Left colon (tissue), 2 donors: Measurements from ENCODE around the gene GTF2IRD1. TPM values are rescaled to one million over a fixed set of nuclear protein-coding genes. Genes with fewer than 3 reads are reported as not detected.
"Not testable (repeated sequence)": the region's sequence is repeated elsewhere in the genome, so short reads cannot be mapped to it uniquely, and the experiment has no call there.

Experiments
- ATAC-seq: fragments of 200-7000 bp; cut with Tn5 transposase; one replicate; pipeline ENCODE4 v1.9.1; 2020; ENCODE audit warnings: mild to moderate bottlenecking, moderate library complexity
- DNase-seq, 2 donors: peaks; one replicate each; pipeline ENCODE4 v3.0.0-alpha.2; 2020
- intact Hi-C, 2 donors: fragments of 100-400 bp; cut with DNase I in 1 of 2; cut with micrococcal nuclease in 1 of 2; formaldehyde crosslinking; loops; one replicate each; pipeline versions ENCODE4 v1.11.2 to v1.14.0; 2022; cut with DNase I, micrococcal nuclease
- total RNA-seq, 2 donors: library from RNA; stranded (reverse); fragmentation: NEBNext Ultra II Directional; extraction: Animal tissue kit (Norgen Biotek cat#: 25700); gene quantifications; one replicate each; pipeline ENCODE4 v1.2.1, GENCODE V29; 2021
- donor health status: DM: no; HTN: no; CAD: no.
- donor health status: DM: yes; HTN: yes; CAD: no.

GTF2IRD1 gene
- total RNA-seq, 2 donors from 2014 or later = 14.6 to 14.8 TPM

- ATAC-seq (peak; percentile 75), DNase-seq (peak in 1 of 2 donors; percentile 49)
- intact Hi-C loops = no loop called here
These were observed 47.6 kb downstream of the GTF2IRD1 start for GRCh38 chr7:74501298-74501697.

- intact Hi-C loops = no loop called here
- DNase-seq = peak in 1 of 2 donors; percentile 45
- ATAC-seq = peak; percentile 34
These were observed 48.6 kb downstream of the GTF2IRD1 start for GRCh38 chr7:74502216-74502891.

GRCh38 chr7:74503061-74503460, 49.4 kb downstream of the GTF2IRD1 start:
- DNase-seq (no peak), ATAC-seq (no peak)
- intact Hi-C loops = no loop called here

GRCh38 chr7:74503943-74504342, 50.2 kb downstream of the GTF2IRD1 start:
- intact Hi-C loops = no loop called here
- no peak for DNase-seq
- no peak for ATAC-seq

- no peak for DNase-seq
- no peak for ATAC-seq
- intact Hi-C loops = no loop called here
These were observed 52.0 kb downstream of the GTF2IRD1 start for GRCh38 chr7:74505471-74506324.

GRCh38 chr7:74506325-74506724, 52.6 kb downstream of the GTF2IRD1 start:
- intact Hi-C loops = no loop called here
- no peak for ATAC-seq
- no peak for DNase-seq

GRCh38 chr7:74507538-74508319, 54.0 kb downstream of the GTF2IRD1 start:
- intact Hi-C loops = no loop called here
- DNase-seq = no peak
- no peak for ATAC-seq

- ATAC-seq, intact Hi-C loops: not testable (repeated sequence)
These were observed 55.7 kb downstream of the GTF2IRD1 start for GRCh38 chr7:74509453-74509852.

GRCh38 chr7:74511345-74511744, 57.6 kb downstream of the GTF2IRD1 start:
- ATAC-seq = no peak
- intact Hi-C loops = no loop called here

More at GRCh38 chr7:74509453-74509852, 55.7 kb downstream of the GTF2IRD1 start:
- not testable (repeated sequence) for DNase-seq

GRCh38 chr7:74512762-74513161, 59.1 kb downstream of the GTF2IRD1 start:
- intact Hi-C loops = no loop called here
- ATAC-seq = no peak
- DNase-seq = no peak

More at GRCh38 chr7:74511345-74511744, 57.6 kb downstream of the GTF2IRD1 start:
- DNase-seq = no peak

- DNase-seq = no peak
- intact Hi-C loops = no loop called here
These were observed 60.5 kb downstream of the GTF2IRD1 start for GRCh38 chr7:74514131-74514591.

GRCh38 chr7:74515276-74515675, 61.6 kb downstream of the GTF2IRD1 start:
- no peak for DNase-seq
- ATAC-seq = no peak
- intact Hi-C loops = no loop called here

More at GRCh38 chr7:74514131-74514591, 60.5 kb downstream of the GTF2IRD1 start:
- no peak for ATAC-seq

- intact Hi-C loops = no loop called here
- DNase-seq (no peak), ATAC-seq (no peak)
These were observed 62.5 kb downstream of the GTF2IRD1 start for GRCh38 chr7:74516214-74516613.

- no peak for DNase-seq
- ATAC-seq = no peak
These were observed 64.3 kb downstream of the GTF2IRD1 start for GRCh38 chr7:74518041-74518440.

GRCh38 chr7:74518654-74519053, 64.9 kb downstream of the GTF2IRD1 start:
- DNase-seq (no peak), ATAC-seq (no peak)
- intact Hi-C loops = no loop called here

More at GRCh38 chr7:74518041-74518440, 64.3 kb downstream of the GTF2IRD1 start:
- intact Hi-C loops = no loop called here

- ATAC-seq (no peak), DNase-seq (no peak)
- intact Hi-C loops = no loop called here
These were observed 65.7 kb downstream of the GTF2IRD1 start for GRCh38 chr7:74519395-74519794.

- intact Hi-C loops = no loop called here
- ATAC-seq = no peak
- no peak for DNase-seq
These were observed 68.1 kb downstream of the GTF2IRD1 start for GRCh38 chr7:74521855-74522254.

GRCh38 chr7:74522281-74522905, 68.7 kb downstream of the GTF2IRD1 start:
- no peak for DNase-seq
- intact Hi-C loops = no loop called here

GRCh38 chr7:74523015-74523414, 69.3 kb downstream of the GTF2IRD1 start:
- no peak for ATAC-seq
- no peak for DNase-seq
- intact Hi-C loops = no loop called here

More at GRCh38 chr7:74522281-74522905, 68.7 kb downstream of the GTF2IRD1 start:
- ATAC-seq = no peak
